Gastrocnemius medialis (tissue), 4 donors: ENCODE data around the gene PCDHGA11. TPM values are rescaled to one million over a fixed set of nuclear protein-coding genes. Genes with fewer than 3 reads are reported as not detected.

ENCODE experiments used
- ATAC-seq, 2 donors: fragments of 150-250 bp; one replicate each; pipeline ENCODE4 v1.9.1; 2016
- DNase-seq, 2 donors: peaks; one replicate each; pipeline ENCODE4 v3.0.0-alpha.2; 2019
- H3K27ac ChIP-seq, 4 donors: fragments of 200-600 bp; sonication (generic); 1 replicate in 1 of 4; 2 replicates in 3 of 4; pipeline ENCODE4 v1.5.1; 2016 to 2018; ENCODE audit warnings: mild to moderate bottlenecking in 2 of 4, moderate library complexity in 1 of 4
- H3K27me3 ChIP-seq, 3 donors: fragments of 200-600 bp; sonication (generic) in 2 of 3; 1 replicate in 1 of 3; 2 replicates in 2 of 3; pipeline versions ENCODE4 v1.5.1 to v1.6.0; 2016 to 2019; ENCODE audit warnings: mild to moderate bottlenecking in 1 of 3, moderate library complexity in 1 of 3
- H3K36me3 ChIP-seq, 2 donors: fragments of 200-600 bp; sonication (generic) in 1 of 2; one replicate each; pipeline ENCODE4 v1.5.1; 2017 to 2018
- H3K4me1 ChIP-seq, 2 donors: fragments of 200-600 bp; sonication (generic) in 1 of 2; one replicate each; pipeline ENCODE4 v1.5.1; 2016 to 2017; ENCODE audit warnings: mild to moderate bottlenecking in 2 of 2
- H3K4me3 ChIP-seq, 4 donors: fragments of 200-600 bp; sonication (generic) in 3 of 4; 1 replicate in 1 of 4; 2 replicates in 3 of 4; pipeline ENCODE4 v1.5.1; 2016 to 2019; ENCODE audit warnings: mild to moderate bottlenecking in 2 of 4
- H3K9me3 ChIP-seq, 3 donors: fragments of 200-600 bp; sonication (generic) in 2 of 3; 1 replicate in 1 of 3; 2 replicates in 2 of 3; pipeline ENCODE4 v1.5.1; 2016 to 2019
- CTCF ChIP-seq, 5 experiments: fragments of 450-650 bp in 3 of 5; fragments of 200-600 bp in 2 of 5; sonication (generic) in 2 of 5; IDR thresholded peaks in 4 of 5; conservative IDR thresholded peaks in 1 of 5; 1 replicate in 4 of 5; 2 replicates in 1 of 5; pipeline ENCODE4 v1.5.1; 2016 to 2019; ENCODE audit warnings: antibody characterized with exemption in 5 of 5, mild to moderate bottlenecking in 3 of 5, moderate library complexity in 3 of 5
- POLR2A ChIP-seq, 2 donors: fragments of 450-650 bp; IDR thresholded peaks; one replicate each; pipeline ENCODE4 v1.6.1; 2017; ENCODE audit warnings: antibody characterized with exemption in 2 of 2, mild to moderate bottlenecking in 2 of 2, moderate library complexity in 2 of 2
- in situ Hi-C, 4 donors: fragments of 200-750 bp; cut with MboI; loops; one replicate each; pipeline versions ENCODE4 v1.15.0 to v1.8.0; 2017; ENCODE audit warnings: low sequenced_read_pairs in 4 of 4
- intact Hi-C: fragments of 100-400 bp; cut with DNase I; formaldehyde crosslinking; loops from one replicate; pipeline ENCODE4 v1.15.1; 2023; ENCODE audit warnings: low total_unique reads
- total RNA-seq, 4 donors: library from RNA; depleted of rRNA; stranded (reverse); fragments of >200 nt; gene quantifications; one replicate each; pipeline versions ENCODE4 v1.1.0 to v1.2.3, GENCODE V29; 2016

PCDHGA11 gene
- total RNA-seq, 4 donors from 2014 or later = 1.2 to 3.3 (median 1.3) TPM

GRCh38 chr5:141419074-141419880 lies 1.6 kb upstream of the PCDHGA11 start:
- intact Hi-C loops = no loop called here
- Histone ChIP-seq H3K4me3 (peak overlapping the region in 1 of 4 donors; percentile 53), H3K27ac (peak overlapping the region in 1 of 4 donors; percentile 26), H3K4me1 (peaks cover 12 to 33% of the 10 kb centered on the region in 2 donors), H3K27me3 (peaks cover 0 to 10% (median 0%) of the 10 kb centered on the region in 3 donors), H3K9me3 (peaks cover 0 to 16% (median 0%) of the 10 kb centered on the region in 3 donors), H3K36me3 (no peaks in the 10 kb centered on the region)
- no peak for DNase-seq
- in situ Hi-C loops = loop anchor here in 1 of 4 donors (5.0 kb wide), 1 partner anchor 143 kb away; no protein-coding TSS in a partner anchor
- TF ChIP-seq CTCF (IDR thresholded peaks at IDR 0.05 in 4 of 5, conservative IDR thresholded peaks at IDR 0.05 in 1 of 5) (no peak), POLR2A (IDR thresholded peaks at IDR 0.05) (no peak)
- ATAC-seq = no peak

- Histone ChIP-seq H3K9me3 (peaks cover 0 to 16% (median 0%) of the 10 kb centered on the region in 3 donors), H3K36me3 (no peaks in the 10 kb centered on the region), H3K27me3 (peaks cover 0 to 10% (median 0%) of the 10 kb centered on the region in 3 donors), H3K4me3 (peak overlapping the region; percentile 48 to 56 (median 53)), H3K27ac (peak overlapping the region; percentile 23 to 55 (median 36)), H3K4me1 (peaks cover 12 to 44% of the 10 kb centered on the region in 2 donors)
- DNase-seq (no peak), ATAC-seq (no peak)
- in situ Hi-C loops = loop anchor here (5.0 to 10.0 kb wide), 3 partner anchors 41 to 133 kb away; partner anchors contain the start of gene PCDHGC3 (in 1 of the 4)
- TF ChIP-seq CTCF (IDR thresholded peaks at IDR 0.05 in 4 of 5, conservative IDR thresholded peaks at IDR 0.05 in 1 of 5) (no peak), POLR2A (IDR thresholded peaks at IDR 0.05) (no peak)
- intact Hi-C loops = loop anchor here (2.0 kb wide), 1 partner anchor 137 kb away; no protein-coding TSS in a partner anchor
These were observed 621 bp downstream of the PCDHGA11 start for GRCh38 chr5:141421489-141421855.

GRCh38 chr5:141422742-141423291 lies 2.0 kb downstream of the PCDHGA11 start:
- Histone ChIP-seq H3K36me3 (no peaks in the 10 kb centered on the region), H3K27ac (no peak overlapping the region), H3K4me1 (peaks cover 12 to 44% of the 10 kb centered on the region in 2 donors), H3K27me3 (peaks cover 0 to 10% (median 0%) of the 10 kb centered on the region in 3 donors), H3K4me3 (no peak overlapping the region), H3K9me3 (peaks cover 0 to 16% (median 0%) of the 10 kb centered on the region in 3 donors)
- intact Hi-C loops (no loop called here), in situ Hi-C loops (loop anchor here (5.0 to 10.0 kb wide), 3 partner anchors 39 to 132 kb away; partner anchors contain the start of gene PCDHGC3 (in 1 of the 4))
- ATAC-seq = no peak
- no peak for DNase-seq
- no peak for TF ChIP-seq POLR2A (IDR thresholded peaks at IDR 0.05)
- TF ChIP-seq CTCF (IDR thresholded peaks at IDR 0.05 in 4 of 5, conservative IDR thresholded peaks at IDR 0.05 in 1 of 5) = no peak

- DNase-seq (no peak), ATAC-seq (no peak)
- Histone ChIP-seq H3K9me3 (no peaks in the 10 kb centered on the region), H3K4me1 (peaks cover 0 to 26% of the 10 kb centered on the region in 2 donors), H3K36me3 (no peaks in the 10 kb centered on the region), H3K27me3 (no peaks in the 10 kb centered on the region), H3K4me3 (no peak overlapping the region), H3K27ac (no peak overlapping the region)
- in situ Hi-C loops (loop anchor here in 2 of 4 donors (10.0 kb wide), 1 partner anchor 127 kb away; no protein-coding TSS in a partner anchor), intact Hi-C loops (no loop called here)
- TF ChIP-seq POLR2A (IDR thresholded peaks at IDR 0.05) (no peak), CTCF (IDR thresholded peaks at IDR 0.05 in 4 of 5, conservative IDR thresholded peaks at IDR 0.05 in 1 of 5) (no peak)
These were observed 7.1 kb downstream of the PCDHGA11 start for GRCh38 chr5:141427783-141428426.
